Measurements from ENCODE around the gene KLHL11.
"Not testable (repeated sequence)": the region's sequence is repeated elsewhere in the genome, so short reads cannot be mapped to it uniquely, and the experiment has no call there.

The KLHL11 gene

DNA sequence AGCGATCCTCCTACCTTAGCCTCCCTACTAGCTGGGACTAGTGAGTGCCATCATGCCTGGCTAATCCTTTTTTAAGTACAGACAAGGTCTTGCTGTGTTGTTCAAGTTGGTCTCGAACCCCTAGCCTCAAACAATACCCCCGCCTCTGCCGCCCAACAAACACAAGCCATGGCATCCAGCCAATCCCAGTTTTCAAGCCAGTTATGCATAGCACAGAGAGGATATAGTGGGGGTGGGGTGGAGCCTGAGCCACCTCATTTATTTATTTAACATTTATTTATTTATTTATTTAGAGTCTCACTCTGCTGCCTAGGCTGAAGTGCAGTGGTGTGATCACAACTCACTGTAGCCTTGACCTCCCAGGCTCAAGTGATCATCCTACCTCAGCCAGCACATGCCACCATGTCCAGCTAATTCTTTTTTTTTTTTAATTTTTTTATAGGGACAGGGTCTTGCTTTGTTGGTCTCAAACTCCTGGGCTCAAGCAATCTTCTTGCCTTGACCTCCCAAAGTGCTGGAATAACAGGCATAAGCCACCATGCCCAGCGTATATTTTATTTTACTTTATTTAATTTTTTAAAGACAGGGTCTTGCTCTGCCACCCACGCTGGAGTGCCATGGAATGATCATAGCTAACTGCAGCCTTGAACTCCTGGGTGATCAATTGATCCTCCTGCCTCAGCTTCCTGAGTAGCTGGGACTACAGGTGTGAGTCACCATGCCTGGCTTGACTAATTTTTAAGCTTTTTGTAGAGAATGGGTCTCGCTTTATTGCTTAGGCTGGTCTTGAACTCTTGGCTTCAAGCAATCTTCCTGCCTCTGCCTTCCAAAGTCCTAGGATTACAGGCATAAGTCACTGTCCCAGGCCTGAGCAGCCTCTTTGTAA lies 26.2 kb upstream of the KLHL11 start:
- H3K4me3 ChIP-seq (ENCODE audit: low read depth, low read length) = no peak overlapping the region
- DNase-seq (ENCODE audit: low read depth) = no peak
- TF ChIP-seq, protein P1, sequence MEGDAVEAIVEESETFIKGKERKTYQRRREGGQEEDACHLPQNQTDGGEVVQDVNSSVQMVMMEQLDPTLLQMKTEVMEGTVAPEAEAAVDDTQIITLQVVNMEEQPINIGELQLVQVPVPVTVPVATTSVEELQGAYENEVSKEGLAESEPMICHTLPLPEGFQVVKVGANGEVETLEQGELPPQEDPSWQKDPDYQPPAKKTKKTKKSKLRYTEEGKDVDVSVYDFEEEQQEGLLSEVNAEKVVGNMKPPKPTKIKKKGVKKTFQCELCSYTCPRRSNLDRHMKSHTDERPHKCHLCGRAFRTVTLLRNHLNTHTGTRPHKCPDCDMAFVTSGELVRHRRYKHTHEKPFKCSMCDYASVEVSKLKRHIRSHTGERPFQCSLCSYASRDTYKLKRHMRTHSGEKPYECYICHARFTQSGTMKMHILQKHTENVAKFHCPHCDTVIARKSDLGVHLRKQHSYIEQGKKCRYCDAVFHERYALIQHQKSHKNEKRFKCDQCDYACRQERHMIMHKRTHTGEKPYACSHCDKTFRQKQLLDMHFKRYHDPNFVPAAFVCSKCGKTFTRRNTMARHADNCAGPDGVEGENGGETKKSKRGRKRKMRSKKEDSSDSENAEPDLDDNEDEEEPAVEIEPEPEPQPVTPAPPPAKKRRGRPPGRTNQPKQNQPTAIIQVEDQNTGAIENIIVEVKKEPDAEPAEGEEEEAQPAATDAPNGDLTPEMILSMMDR (IDR thresholded peaks at IDR 0.05; ENCODE audit: low read depth, low read length, missing control alignments) = no peak

DNA sequence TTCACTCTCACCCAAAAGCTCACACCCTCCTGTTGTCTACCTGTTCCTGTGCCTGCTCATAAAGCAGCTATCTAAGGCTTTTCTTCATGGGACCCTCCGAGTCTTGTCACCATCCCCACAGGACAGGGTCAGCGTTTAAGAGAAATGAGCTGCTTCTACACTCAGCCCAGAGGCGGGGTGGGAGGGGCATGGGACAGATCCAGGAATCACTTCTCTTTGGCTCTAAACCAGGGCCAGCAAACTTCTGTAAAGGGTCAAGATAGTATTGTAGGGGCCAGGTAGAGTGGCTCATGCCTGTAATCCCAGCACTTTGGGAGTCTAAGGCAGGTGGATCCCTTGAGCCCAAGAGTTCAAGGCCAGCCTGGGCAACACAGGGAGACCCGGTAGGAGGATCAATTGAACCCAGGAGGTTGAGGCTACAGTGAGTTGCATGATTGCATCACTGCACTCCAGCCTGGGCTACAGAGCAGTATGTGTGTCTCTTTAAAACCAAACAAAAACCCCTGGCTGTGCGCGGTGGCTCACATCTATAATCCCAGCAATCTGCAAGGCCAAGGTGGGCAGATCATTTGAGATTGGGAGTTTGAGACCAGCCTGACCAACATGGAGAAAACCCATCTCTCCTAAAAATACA lies 23.2 kb upstream of the KLHL11 start:
- TF ChIP-seq, protein P1 (IDR thresholded peaks at IDR 0.05; ENCODE audit: low read depth, low read length, missing control alignments) = no peak

DNA sequence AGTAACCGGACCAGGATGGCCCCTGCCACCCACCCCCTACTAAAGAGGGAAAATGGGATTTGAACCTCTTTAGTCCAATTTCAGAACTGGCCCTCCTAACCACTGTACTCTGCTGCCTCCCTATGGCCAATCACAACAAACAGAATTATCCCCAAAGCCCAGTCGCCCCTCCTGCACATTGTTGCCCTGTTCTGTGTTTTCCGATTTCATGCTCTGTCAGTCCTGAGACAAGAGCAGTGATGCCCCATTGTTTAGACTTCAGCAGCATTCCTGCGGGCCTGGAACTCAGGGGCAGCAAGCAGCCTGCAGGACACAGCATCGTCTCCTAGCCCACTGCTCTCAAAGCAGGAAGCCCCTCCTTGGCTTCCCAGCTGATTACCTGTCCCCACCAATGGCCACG lies 20.5 kb upstream of the KLHL11 start:
- no peak for DNase-seq (ENCODE audit: low read depth)
- TF ChIP-seq, protein P1 (IDR thresholded peaks at IDR 0.05; ENCODE audit: low read depth, low read length, missing control alignments) = peak; percentile 19
- H3K4me3 ChIP-seq (ENCODE audit: low read depth, low read length) = no peak overlapping the region

More for the DNA sequence above, 23.2 kb upstream of the KLHL11 start:
- no peak overlapping the region for H3K4me3 ChIP-seq (ENCODE audit: low read depth, low read length)
- DNase-seq (ENCODE audit: low read depth) = no peak

DNA sequence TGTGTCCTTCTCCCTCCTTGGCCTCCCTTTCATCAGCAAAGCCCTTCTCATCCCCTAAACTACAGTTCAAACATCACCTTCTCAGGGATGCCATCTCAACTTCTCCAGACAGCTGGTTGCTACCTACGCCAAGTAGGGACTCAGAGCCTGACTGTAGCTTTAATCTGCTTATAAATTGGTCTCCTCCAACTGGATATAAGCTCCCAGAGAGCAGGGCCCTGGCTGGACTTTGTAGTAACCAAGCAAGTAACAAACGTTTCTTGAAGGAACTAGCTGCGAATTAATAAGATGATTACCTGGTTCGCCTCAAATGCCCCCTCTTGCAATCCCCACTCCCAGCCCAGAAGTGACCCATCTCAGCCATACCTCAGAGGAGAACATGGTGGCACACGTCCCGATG lies 17.5 kb upstream of the KLHL11 start:
- H3K4me3 ChIP-seq (ENCODE audit: low read depth, low read length) = no peak overlapping the region
- TF ChIP-seq, protein P1 (IDR thresholded peaks at IDR 0.05; ENCODE audit: low read depth, low read length, missing control alignments) = no peak
- no peak for DNase-seq (ENCODE audit: low read depth)

DNA sequence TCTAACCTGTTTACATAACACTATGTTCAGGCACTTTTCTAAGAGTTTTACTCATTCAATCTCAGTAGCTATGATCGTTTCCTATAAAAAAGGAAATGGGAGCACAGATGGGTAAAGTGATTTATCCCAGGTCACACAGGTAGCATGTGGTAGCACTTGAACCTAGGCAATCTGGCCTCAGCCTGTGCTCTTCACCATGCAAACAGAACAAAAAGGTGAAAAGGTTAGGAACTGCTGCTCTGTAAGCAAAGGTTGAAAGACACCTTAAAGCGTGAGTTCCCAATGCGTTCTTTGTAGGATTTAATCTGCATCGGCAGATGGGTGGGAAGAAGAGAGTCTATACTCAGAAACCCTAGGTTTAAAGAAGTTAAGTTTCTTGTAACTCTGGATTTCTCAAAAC lies 14.9 kb upstream of the KLHL11 start:
- no peak for DNase-seq (ENCODE audit: low read depth)
- TF ChIP-seq, protein P1 (IDR thresholded peaks at IDR 0.05; ENCODE audit: low read depth, low read length, missing control alignments) = no peak

DNA sequence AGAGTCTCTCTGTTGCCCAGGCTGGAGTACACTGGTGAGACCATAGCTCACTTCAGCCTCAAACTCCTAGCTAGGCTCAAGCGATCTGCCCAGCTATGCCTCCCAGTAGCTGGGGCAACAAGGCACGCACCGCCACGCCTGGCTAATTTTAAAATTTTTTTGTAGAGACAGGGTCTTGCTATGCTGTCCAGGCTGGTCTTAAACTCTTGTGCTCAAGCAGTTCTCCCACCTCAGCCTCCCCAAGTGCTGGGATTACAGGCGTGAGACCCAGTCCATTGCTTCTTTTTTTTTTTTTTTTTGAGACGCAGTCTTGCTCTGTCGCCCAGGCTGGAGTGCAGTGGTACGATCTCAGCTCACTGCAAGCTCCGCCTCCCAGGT lies 9.1 kb upstream of the KLHL11 start:
- not testable (repeated sequence) for DNase-seq (ENCODE audit: low read depth); H3K4me3 ChIP-seq (ENCODE audit: low read depth, low read length)

More for the DNA sequence above, 14.9 kb upstream of the KLHL11 start:
- H3K4me3 ChIP-seq (ENCODE audit: low read depth, low read length) = no peak overlapping the region

DNA sequence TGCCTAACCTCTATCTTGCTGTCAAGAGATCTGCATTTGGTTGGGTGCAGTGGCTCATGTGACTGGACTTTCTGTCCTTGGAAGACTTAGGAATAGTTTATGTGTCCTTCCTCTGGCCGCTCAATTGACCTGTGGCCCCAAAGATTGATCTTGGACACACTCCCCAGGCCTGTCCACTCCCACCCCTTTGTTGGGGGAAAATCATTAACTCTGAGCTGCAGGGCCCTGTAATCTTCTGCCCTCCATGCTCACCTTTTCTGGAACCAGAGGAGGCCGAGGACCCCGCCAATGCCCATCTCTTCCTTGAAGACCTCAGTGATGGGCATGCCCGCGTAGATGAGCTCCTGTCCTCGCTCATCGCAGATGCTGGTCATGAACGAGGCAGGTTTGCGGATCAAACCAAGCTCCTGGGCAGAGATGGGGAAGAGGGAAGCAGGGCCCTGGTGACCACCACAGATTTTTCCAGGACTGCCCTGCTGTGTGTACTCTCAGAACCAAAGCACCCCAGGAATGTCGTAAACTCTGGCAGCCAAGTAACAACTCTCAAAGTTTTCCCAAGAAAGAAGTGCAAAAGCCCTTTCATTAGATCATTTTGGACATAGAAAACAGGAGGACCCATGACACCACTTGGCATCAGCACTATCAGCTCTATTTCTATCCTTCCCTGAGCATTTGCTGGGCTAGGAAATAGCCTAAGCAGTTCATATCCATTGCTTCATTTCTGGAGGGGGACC lies 8.5 kb upstream of the KLHL11 start:
- TF ChIP-seq, protein P1 (IDR thresholded peaks at IDR 0.05; ENCODE audit: low read depth, low read length, missing control alignments) = no peak
- no peak overlapping the region for H3K4me3 ChIP-seq (ENCODE audit: low read depth, low read length)
- no peak for DNase-seq (ENCODE audit: low read depth)
